CD1c-positive myeloid dendritic cell (primary cell): ENCODE results near the gene RALGPS1.

Experiments used
- DNase-seq: peaks from one replicate; pipeline ENCODE4 v3.0.0-alpha.2; 2016; ENCODE audit errors: extremely low spot score

RALGPS1 gene

GRCh38 chr9:127053057-127053821 is 138.7 kb downstream of the RALGPS1 start:
- DNase-seq = no peak

GRCh38 chr9:127053960-127054359 is 139.4 kb downstream of the RALGPS1 start:
- DNase-seq = no peak

GRCh38 chr9:127055745-127056402 is 141.3 kb downstream of the RALGPS1 start:
- no peak for DNase-seq

GRCh38 chr9:127056446-127056845 is 141.9 kb downstream of the RALGPS1 start:
- DNase-seq = no peak

- DNase-seq = no peak
These were observed 143.5 kb downstream of the RALGPS1 start for GRCh38 chr9:127058011-127058644.

DNA sequence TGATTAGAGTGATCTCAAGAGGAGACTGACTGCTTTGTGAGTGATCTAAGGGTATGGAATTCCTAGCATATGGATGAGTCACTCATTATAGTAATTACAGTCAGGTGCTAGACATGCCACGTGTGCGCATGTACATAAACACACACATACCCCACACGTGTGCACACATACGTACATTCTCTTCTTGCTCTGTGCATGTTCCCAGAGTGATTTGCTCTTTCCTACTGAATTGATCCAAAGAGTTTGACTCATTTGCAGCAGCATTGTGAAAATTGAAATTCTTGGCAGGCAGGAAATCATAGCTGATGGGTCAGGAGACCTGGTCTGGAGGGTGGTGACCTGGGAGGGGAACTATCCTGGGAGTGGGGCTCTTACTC is 144.1 kb downstream of the RALGPS1 start:
- DNase-seq = no peak

- no peak for DNase-seq
These were observed 144.4 kb downstream of the RALGPS1 start for GRCh38 chr9:127059030-127059429.

GRCh38 chr9:127059765-127060361 is 145.3 kb downstream of the RALGPS1 start:
- DNase-seq = no peak

DNA sequence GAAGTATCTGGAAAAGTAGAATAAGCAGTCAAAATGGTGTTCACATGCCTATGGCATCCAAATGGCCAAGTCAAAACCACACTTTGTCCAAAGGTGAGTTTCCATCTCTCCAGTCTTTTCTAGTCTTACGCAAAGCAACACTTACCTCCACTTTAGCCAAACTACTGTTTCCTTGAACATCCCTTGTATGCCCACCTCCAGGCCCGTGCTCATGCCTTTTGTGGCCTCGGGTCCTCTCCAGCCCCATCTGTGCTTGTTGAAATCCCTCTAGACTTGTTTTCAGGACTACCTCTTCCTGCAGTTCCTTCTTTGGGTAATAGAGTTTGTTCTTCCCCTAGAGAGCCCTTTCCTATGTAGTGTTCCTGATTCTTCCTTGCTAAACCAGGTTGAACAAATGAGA is 146.8 kb downstream of the RALGPS1 start:
- DNase-seq = no peak

DNA sequence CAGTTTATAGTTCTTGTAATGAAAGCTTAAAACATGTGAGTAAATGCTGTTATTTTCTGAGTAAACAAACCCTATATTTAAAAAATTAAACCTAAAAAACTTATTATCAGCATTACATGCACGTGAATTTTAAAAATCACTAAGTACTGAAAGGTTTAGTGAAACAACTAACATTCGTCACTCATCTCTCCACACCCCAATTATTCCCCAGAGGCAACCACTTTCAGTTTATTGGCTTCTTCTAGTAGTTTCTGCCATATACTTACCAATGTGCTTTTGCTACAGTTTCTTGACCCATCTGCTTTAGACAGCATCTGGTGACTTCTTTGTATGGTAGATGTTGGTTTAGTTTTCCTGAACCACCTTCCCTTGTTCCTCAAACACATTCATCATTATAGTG is 149.8 kb downstream of the RALGPS1 start:
- DNase-seq = no peak

DNA sequence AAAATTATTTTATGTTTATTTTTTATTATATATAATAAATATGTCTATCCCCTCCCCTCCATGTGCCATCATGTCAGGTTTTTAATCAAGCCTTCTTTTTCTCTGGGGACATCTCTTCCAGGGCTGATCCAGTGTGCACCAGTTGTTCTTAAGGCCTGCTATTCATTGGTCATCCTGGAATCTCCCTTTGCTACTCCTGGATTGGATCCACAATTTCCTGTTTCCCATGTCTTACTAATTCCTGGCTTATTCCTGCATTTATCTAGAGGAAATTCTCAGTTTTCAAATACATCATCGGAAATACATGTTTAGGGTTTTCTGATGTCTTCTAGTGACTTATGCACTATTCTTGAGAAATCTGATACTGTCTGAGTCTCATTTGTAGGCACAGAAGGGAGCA is 151.0 kb downstream of the RALGPS1 start:
- DNase-seq = no peak

DNA sequence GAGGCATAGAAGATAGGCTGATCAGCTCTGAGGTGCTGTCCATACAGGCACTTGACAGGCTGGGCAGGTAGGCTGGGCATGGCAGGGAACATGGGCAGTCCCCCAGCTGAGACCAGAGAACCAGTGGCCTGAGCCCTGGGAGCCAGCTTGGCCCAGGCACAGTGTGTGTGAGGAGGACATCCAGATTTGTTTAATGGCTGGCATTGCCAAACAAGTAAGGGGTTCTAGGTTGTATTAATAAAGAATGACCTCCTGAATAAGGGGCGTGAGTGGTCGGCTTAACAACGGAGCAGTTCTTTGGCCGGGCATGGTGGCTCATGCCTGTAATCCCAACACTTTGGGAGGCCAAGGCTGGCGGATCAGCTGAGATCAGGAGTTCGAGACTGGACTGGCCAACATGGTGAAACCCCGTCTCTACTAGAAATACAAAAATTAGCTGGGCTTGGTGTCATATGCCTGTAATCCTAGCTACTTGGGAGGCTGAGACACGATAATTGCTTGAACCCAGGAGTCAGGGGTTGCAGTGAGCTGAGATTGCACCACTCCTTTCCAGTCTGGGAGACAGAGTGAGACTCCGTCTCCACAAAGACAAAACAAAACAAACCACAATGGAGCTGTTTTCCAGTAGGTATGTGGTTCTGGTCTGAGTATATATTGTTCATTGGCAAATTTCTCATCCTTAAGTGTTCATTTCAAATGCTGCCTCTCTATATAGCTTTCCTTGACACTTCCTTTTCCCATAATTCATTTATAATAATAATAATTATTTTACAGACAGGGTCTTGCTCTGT is 151.7 kb downstream of the RALGPS1 start:
- no peak for DNase-seq

DNA sequence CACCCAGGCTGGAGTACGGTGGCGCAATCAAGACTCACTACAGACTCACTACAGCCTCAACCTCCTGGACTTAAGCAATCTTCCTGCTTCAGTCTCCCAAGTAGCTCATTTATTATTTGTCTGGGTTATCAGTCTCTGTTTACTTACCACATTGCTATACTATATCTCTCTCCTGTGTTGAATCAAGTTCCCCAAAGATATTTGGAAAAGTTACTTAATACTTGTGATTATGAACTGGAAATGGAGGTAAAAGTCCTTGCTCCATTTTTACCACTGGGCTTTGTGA is 152.2 kb downstream of the RALGPS1 start:
- DNase-seq = no peak

- DNase-seq = no peak
These were observed 153.1 kb downstream of the RALGPS1 start for GRCh38 chr9:127067603-127068220.

- DNase-seq = no peak
These were observed 160.3 kb downstream of the RALGPS1 start for GRCh38 chr9:127074561-127075548.

DNA sequence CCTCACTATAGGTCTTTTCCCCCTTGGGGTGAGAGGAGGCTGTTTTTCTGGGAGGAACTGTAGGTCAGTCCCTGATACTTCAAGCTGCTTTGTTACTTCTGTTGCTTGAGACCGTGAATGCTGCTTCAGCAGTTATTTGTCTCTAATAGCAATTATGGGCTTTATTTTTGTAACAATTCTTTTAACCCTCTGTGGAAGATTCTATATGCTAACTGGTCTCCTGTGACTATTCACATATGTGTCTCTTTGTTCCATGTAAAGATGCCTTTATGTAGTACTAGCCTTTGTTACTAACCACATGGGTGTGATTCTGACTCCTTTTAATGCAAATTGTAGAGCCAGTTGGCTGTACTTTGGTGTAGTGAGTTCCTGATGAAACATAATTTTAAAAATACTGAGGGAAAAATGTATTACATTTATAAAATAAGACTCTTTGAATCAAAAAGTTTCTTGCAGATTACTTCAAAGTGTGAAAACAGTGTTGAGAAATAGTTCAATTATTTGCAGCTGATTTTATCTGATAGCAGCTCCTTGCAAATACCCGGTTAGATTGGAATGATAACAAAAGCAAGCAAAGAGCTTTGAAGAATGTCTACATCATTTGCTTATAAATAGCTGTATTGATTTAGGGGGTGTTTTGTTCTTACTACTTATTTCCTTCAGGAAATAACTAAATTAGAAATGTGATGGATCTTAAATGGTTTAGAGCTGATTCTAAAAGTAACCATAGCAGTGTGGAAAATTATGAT is 161.2 kb downstream of the RALGPS1 start:
- no peak for DNase-seq

- DNase-seq = no peak
These were observed 162.5 kb downstream of the RALGPS1 start for GRCh38 chr9:127076860-127077643.

DNA sequence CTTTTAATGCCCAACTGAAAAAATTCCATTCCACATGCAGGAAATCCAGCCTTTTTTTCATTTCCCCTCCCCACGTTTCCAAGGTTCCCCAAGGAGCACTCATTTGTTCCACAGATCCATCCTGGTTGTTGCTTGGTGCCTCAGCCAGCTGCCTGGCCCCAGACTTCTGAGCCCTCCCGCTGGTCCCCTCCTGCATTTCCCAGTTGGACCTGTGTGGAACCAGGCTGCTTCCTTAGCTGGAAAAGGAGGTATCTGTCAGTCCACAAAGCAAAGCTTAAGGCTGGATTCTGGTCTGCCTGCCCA is 163.0 kb downstream of the RALGPS1 start:
- DNase-seq = no peak

DNA sequence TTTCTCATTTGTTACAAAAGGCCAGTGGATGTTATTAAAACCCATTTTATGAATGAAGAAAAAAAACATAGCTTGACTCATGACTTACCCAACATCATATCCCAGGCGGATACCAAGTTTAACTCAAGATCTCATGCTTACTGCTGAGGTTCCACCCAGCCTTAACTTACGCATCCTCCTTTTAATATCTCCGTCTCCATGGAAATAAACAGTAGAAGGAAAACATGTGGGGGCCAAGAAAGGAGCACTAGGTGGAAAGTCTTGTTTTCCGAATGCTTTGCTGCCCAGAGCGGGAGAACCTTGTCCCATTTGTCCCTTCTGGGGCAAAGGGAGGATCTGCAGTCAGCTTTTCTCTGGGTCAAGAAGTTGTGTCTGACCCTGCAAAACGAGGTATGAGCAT is 163.8 kb downstream of the RALGPS1 start:
- no peak for DNase-seq
